ENCODE results near the gene MFSD2B. TPM values are rescaled to one million over a fixed set of nuclear protein-coding genes. Genes with fewer than 3 reads are reported as not detected.

MFSD2B gene
- total RNA-seq, 1 donor from 2014 or later, result not detected

GRCh38 chr2:24015562-24016375 lies 5.9 kb downstream of the MFSD2B start:
- no peak for TF ChIP-seq POLR2A (IDR thresholded peaks at IDR 0.05)
- no peak for TF ChIP-seq POLR2AphosphoS5 (IDR thresholded peaks at IDR 0.05; ENCODE audit: insufficient read depth in 1 of 2, low read depth in 1 of 2)
- no peak for TF ChIP-seq CTCF (IDR thresholded peaks at IDR 0.05)
- Histone ChIP-seq H3K36me3 (no peaks in the 10 kb centered on the region), H3K9me3 (no peaks in the 10 kb centered on the region), H3K4me3 (no peak overlapping the region), H3K4me1 (peaks cover 3% of the 10 kb centered on the region), H3K27me3 (no peaks in the 10 kb centered on the region), H3K27ac (no peak overlapping the region)
- intact Hi-C loops (cut with DNase I), result no loop called here
- no peak for DNase-seq (ENCODE audit: extremely low spot score in 2 of 2)

GRCh38 chr2:24016376-24016761 lies 6.5 kb downstream of the MFSD2B start:
- Histone ChIP-seq H3K4me1 (no peaks in the 10 kb centered on the region), H3K4me3 (no peak overlapping the region), H3K36me3 (no peaks in the 10 kb centered on the region), H3K27me3 (no peaks in the 10 kb centered on the region), H3K9me3 (no peaks in the 10 kb centered on the region), H3K27ac (no peak overlapping the region)
- no peak for TF ChIP-seq POLR2AphosphoS5 (IDR thresholded peaks at IDR 0.05; ENCODE audit: insufficient read depth in 1 of 2, low read depth in 1 of 2)
- TF ChIP-seq POLR2A (IDR thresholded peaks at IDR 0.05), result no peak
- no peak for TF ChIP-seq CTCF (IDR thresholded peaks at IDR 0.05)
- no peak for DNase-seq (ENCODE audit: extremely low spot score in 2 of 2)
- intact Hi-C loops (cut with DNase I), result no loop called here

GRCh38 chr2:24016853-24017703 lies 7.2 kb downstream of the MFSD2B start:
- H3K4me3 ChIP-seq, result no peak overlapping the region
- H3K27me3 ChIP-seq, result no peaks in the 10 kb centered on the region
- no peak overlapping the region for H3K27ac ChIP-seq
- no peaks in the 10 kb centered on the region for H3K4me1 ChIP-seq
- no peaks in the 10 kb centered on the region for H3K9me3 ChIP-seq
- H3K36me3 ChIP-seq, result no peaks in the 10 kb centered on the region
- no peak for DNase-seq (ENCODE audit: extremely low spot score in 2 of 2)
- intact Hi-C loops (cut with DNase I), result no loop called here
- TF ChIP-seq CTCF (IDR thresholded peaks at IDR 0.05) (no peak), POLR2A (IDR thresholded peaks at IDR 0.05) (no peak), POLR2AphosphoS5 (IDR thresholded peaks at IDR 0.05; ENCODE audit: insufficient read depth in 1 of 2, low read depth in 1 of 2) (no peak)

GRCh38 chr2:24017711-24018110 lies 7.8 kb downstream of the MFSD2B start:
- Histone ChIP-seq H3K4me1 (no peaks in the 10 kb centered on the region), H3K9me3 (no peaks in the 10 kb centered on the region), H3K27ac (no peak overlapping the region), H3K36me3 (no peaks in the 10 kb centered on the region), H3K4me3 (no peak overlapping the region), H3K27me3 (no peaks in the 10 kb centered on the region)
- no peak for DNase-seq (ENCODE audit: extremely low spot score in 2 of 2)
- TF ChIP-seq POLR2AphosphoS5 (IDR thresholded peaks at IDR 0.05; ENCODE audit: insufficient read depth in 1 of 2, low read depth in 1 of 2) (no peak), POLR2A (IDR thresholded peaks at IDR 0.05) (no peak)
- intact Hi-C loops (cut with DNase I), result no loop called here

- intact Hi-C loops (cut with DNase I), result no loop called here
- Histone ChIP-seq H3K4me3 (no peak overlapping the region), H3K27ac (no peak overlapping the region), H3K9me3 (no peaks in the 10 kb centered on the region), H3K27me3 (no peaks in the 10 kb centered on the region), H3K4me1 (no peaks in the 10 kb centered on the region), H3K36me3 (no peaks in the 10 kb centered on the region)
- TF ChIP-seq CTCF (IDR thresholded peaks at IDR 0.05) (no peak), POLR2AphosphoS5 (IDR thresholded peaks at IDR 0.05; ENCODE audit: insufficient read depth in 1 of 2, low read depth in 1 of 2) (no peak)
- no peak for DNase-seq (ENCODE audit: extremely low spot score in 2 of 2)
Measured at GRCh38 chr2:24018241-24018640, 8.4 kb downstream of the MFSD2B start.
